ENCODE results near the gene TICAM2.
A peak's percentile ranks its signal among the peaks of the same experiment; 100 is the strongest.

TICAM2 gene

DNA sequence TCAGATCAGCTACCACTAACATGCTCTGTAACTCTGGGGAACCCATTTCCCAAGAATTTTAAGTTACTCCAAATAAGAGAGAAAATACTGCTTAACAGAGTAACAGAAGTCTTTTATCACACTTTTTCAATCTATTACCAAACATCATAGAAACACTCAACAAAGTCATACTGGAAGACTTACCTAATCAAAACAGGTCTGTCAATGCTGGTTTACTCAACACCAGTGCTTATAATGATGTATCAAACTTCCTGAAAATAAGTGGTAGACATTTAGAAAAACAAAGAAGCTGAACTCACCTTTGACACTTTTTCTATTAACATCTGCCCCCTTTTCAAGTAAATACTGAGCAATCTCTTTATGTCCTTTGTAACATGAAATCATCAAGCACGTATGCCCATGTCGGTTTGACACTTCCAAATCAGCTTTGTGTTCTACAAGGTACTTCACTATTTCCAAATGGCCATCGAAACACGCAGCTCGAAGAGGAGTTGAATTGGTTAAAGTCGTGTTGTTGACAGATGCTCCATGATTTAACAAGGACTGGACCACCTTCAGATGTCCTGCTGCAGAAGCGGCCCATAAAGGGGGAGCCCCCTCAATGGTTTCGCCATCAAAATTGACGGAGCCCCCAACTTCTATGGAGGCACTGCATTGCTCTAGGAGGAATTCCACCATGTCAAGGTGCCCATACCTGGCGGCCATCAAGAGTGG lies 59.5 kb downstream of the TICAM2 start:
- peaks cover 14% of the 10 kb centered on the region for H3K4me1 ChIP-seq
- H3K27ac ChIP-seq: no peak overlapping the region
- TF ChIP-seq, protein P1, sequence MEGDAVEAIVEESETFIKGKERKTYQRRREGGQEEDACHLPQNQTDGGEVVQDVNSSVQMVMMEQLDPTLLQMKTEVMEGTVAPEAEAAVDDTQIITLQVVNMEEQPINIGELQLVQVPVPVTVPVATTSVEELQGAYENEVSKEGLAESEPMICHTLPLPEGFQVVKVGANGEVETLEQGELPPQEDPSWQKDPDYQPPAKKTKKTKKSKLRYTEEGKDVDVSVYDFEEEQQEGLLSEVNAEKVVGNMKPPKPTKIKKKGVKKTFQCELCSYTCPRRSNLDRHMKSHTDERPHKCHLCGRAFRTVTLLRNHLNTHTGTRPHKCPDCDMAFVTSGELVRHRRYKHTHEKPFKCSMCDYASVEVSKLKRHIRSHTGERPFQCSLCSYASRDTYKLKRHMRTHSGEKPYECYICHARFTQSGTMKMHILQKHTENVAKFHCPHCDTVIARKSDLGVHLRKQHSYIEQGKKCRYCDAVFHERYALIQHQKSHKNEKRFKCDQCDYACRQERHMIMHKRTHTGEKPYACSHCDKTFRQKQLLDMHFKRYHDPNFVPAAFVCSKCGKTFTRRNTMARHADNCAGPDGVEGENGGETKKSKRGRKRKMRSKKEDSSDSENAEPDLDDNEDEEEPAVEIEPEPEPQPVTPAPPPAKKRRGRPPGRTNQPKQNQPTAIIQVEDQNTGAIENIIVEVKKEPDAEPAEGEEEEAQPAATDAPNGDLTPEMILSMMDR (IDR thresholded peaks at IDR 0.05): no peak

DNA sequence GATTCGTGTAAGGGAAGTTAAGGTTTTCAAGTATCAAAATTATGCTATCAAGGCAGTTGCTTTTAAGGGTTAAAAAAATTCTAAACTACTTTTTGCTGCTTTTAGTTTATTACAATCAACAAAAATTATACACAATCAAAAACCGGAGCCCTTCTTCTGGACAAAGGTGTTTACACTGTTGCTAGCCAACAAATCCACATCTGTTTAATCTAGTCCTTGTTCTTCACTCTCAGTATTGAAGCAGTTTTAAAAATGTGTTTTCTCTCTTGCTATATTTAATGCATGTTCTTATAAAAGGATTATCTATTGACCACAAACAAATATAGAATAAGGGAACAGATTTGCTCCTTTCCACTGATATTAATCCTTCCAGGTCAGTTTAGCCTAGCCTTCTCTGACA lies 60.2 kb downstream of the TICAM2 start:
- Histone ChIP-seq H3K4me1 (peaks cover 14% of the 10 kb centered on the region), H3K4me3 (ENCODE audit: low read depth, low read length) (peak overlapping the region; percentile 38), H3K27ac (no peak overlapping the region), H3K4me2 (ENCODE audit: low read length) (peak overlapping the region; percentile 90), H3K9ac (no peak overlapping the region), H3K36me3 (ENCODE audit: control insufficient read depth, insufficient read depth, low read length) (no peaks in the 10 kb centered on the region), H3K9me3 (ENCODE audit: control insufficient read depth, low read length) (no peaks in the 10 kb centered on the region), H3K27me3 (ENCODE audit: control insufficient read depth, insufficient read depth, low read length) (no peaks in the 10 kb centered on the region), H2AFZ (no peak overlapping the region), H3K79me2 (peaks cover 14% of the 10 kb centered on the region)
- TF ChIP-seq, protein P1 (IDR thresholded peaks at IDR 0.05): no peak

More for the DNA sequence above, 59.5 kb downstream of the TICAM2 start:
- Histone ChIP-seq H3K36me3 (ENCODE audit: control insufficient read depth, insufficient read depth, low read length) (no peaks in the 10 kb centered on the region), H3K4me3 (ENCODE audit: low read depth, low read length) (peak overlapping the region; percentile 85), H3K4me2 (ENCODE audit: low read length) (peak overlapping the region; percentile 90), H3K79me2 (peaks cover 12% of the 10 kb centered on the region), H3K9me3 (ENCODE audit: control insufficient read depth, low read length) (no peaks in the 10 kb centered on the region), H3K9ac (no peak overlapping the region), H2AFZ (no peak overlapping the region), H3K27me3 (ENCODE audit: control insufficient read depth, insufficient read depth, low read length) (no peaks in the 10 kb centered on the region)

DNA sequence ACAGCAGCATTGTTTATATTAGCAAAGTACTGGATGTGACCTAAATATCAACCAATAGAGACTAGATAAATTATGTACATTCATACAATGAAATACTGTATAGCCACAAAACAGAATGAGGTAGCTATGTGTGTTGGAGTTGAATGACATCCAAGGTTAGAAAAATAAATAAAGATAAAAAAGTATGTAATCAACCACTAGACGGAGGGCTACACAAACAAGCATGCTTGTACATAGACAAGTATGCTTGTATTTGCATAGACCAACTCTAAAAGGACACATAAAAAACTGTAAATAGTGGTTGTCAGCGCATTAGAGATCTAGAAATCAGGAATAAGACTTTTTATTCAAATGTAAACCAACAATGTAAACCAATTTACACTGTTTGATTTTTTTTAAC lies 60.7 kb downstream of the TICAM2 start:
- no peak overlapping the region for H3K9ac ChIP-seq
- no peaks in the 10 kb centered on the region for H3K27me3 ChIP-seq (ENCODE audit: control insufficient read depth, insufficient read depth, low read length)
- no peak overlapping the region for H2AFZ ChIP-seq
- peak overlapping the region; percentile 38 for H3K4me3 ChIP-seq (ENCODE audit: low read depth, low read length)
- peaks cover 18% of the 10 kb centered on the region for H3K79me2 ChIP-seq
- H3K4me1 ChIP-seq: peaks cover 14% of the 10 kb centered on the region
- H3K4me2 ChIP-seq (ENCODE audit: low read length): peak overlapping the region; percentile 90
- H3K9me3 ChIP-seq (ENCODE audit: control insufficient read depth, low read length): no peaks in the 10 kb centered on the region
- no peaks in the 10 kb centered on the region for H3K36me3 ChIP-seq (ENCODE audit: control insufficient read depth, insufficient read depth, low read length)
- TF ChIP-seq, protein P1 (IDR thresholded peaks at IDR 0.05): no peak
- no peak overlapping the region for H3K27ac ChIP-seq

DNA sequence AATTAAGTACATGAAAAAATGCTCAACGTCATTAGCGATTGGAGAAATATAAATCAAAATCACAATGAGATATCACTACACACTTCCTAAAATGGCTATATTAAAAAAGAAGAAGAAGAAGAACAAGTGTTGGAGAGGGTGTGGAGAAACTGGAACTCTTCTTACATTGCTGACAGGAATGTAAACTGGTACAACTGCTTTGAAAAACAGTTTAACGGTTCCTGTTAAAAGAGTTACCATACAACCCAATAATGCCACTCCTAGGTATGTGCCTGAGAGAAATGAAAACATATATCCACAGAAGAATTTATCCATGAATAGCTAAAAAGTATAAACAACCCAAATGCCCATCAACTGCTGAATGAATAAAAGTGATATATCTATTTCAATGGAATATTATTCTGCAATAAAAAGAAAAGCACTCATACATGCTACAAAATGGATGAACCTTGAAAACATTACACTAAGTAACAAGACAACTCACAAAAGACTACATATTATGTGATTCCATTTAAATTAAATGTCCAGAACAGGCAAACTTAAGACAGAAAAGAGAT lies 66.7 kb downstream of the TICAM2 start:
- H3K4me2 ChIP-seq (ENCODE audit: low read length): no peak overlapping the region
- H3K79me2 ChIP-seq: peaks cover 30% of the 10 kb centered on the region
- no peak overlapping the region for H3K27ac ChIP-seq
- H3K36me3 ChIP-seq (ENCODE audit: control insufficient read depth, insufficient read depth, low read length): no peaks in the 10 kb centered on the region
- no peaks in the 10 kb centered on the region for H3K9me3 ChIP-seq (ENCODE audit: control insufficient read depth, low read length)
- H3K9ac ChIP-seq: no peak overlapping the region
- no peak overlapping the region for H3K4me3 ChIP-seq (ENCODE audit: low read depth, low read length)
- peaks cover 3% of the 10 kb centered on the region for H3K4me1 ChIP-seq
- TF ChIP-seq, protein P1 (IDR thresholded peaks at IDR 0.05): no peak
- H3K27me3 ChIP-seq (ENCODE audit: control insufficient read depth, insufficient read depth, low read length): no peaks in the 10 kb centered on the region
- H2AFZ ChIP-seq: no peak overlapping the region

DNA sequence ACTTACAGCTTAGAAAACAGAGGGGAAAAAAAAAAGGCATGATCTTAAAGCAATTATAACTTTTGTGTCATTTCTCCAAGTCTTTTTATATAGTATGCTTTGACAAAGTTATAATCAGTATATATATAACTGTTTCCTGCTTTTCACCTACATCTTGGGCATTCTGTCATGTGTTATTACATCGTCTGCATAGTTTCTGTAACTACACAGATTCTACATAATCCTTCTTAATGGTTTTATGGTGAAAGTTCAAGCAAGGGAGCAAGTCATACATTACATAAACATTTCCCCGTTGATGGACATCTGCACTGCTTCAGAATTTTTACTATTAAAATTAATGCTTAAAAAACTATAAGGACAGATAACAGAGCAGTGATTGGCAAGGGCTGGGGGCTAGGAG lies 69.8 kb downstream of the TICAM2 start:
- TF ChIP-seq, protein P1 (IDR thresholded peaks at IDR 0.05): no peak
- H3K4me1 ChIP-seq: no peaks in the 10 kb centered on the region
- H3K27ac ChIP-seq: no peak overlapping the region
- peaks cover 18% of the 10 kb centered on the region for H3K79me2 ChIP-seq
- no peak overlapping the region for H2AFZ ChIP-seq
- no peaks in the 10 kb centered on the region for H3K36me3 ChIP-seq (ENCODE audit: control insufficient read depth, insufficient read depth, low read length)
- no peaks in the 10 kb centered on the region for H3K27me3 ChIP-seq (ENCODE audit: control insufficient read depth, insufficient read depth, low read length)
- no peak overlapping the region for H3K4me2 ChIP-seq (ENCODE audit: low read length)
- no peaks in the 10 kb centered on the region for H3K9me3 ChIP-seq (ENCODE audit: control insufficient read depth, low read length)
- H3K4me3 ChIP-seq (ENCODE audit: low read depth, low read length): no peak overlapping the region
- H3K9ac ChIP-seq: no peak overlapping the region
